SK-N-SH (cell line): ENCODE measurements around the gene TNPO1. TPM values are rescaled to one million over a fixed set of nuclear protein-coding genes. Genes with fewer than 3 reads are reported as not detected.

Experiments used
- CTCF ChIA-PET: fragments of 300-600, 350-600 bp; formaldehyde crosslinking; extraction: SDS; loops from one replicate; lab custom pipeline; 2021; lab: Yijun Ruan, JAX
- POLR2A ChIA-PET: fragments of 350-600 bp; sonication (Branson Sonifier 250); formaldehyde crosslinking; extraction: SDS; loops from one replicate; lab custom pipeline; 2020; ENCODE audit warnings: antibody characterized with exemption, inconsistent platforms; lab: Yijun Ruan, JAX
- DNase-seq: peaks from one replicate; pipeline ENCODE4 v3.0.0; 2012
- H2AFZ ChIP-seq: fragments of 200-600 bp; sonication (generic); 2 replicates; pipeline ENCODE4 v1.8.1; 2016; ENCODE audit warnings: antibody characterized with exemption, mild to moderate bottlenecking, low read depth
- H3F3A ChIP-seq: fragments of 200-600 bp; sonication (generic); replicated peaks from 2 replicates; pipeline ENCODE3; 2016; ENCODE audit warnings: antibody characterized with exemption, mild to moderate bottlenecking; ENCODE audit not compliant: insufficient read depth
- H3K27ac ChIP-seq, 2 experiments: fragments of 200-500 bp in 1 of 2; fragments of 200-600 bp in 1 of 2; sonication (Bioruptor generic) in 1 of 2; sonication (generic), shearing (Covaris generic) in 1 of 2; 2 replicates each; pipeline versions ENCODE4 v1.5.1 to v1.6.1; 2014 to 2016; ENCODE audit warnings: low read depth in 2 of 2, inconsistent platforms in 1 of 2, low read length in 1 of 2, mild to moderate bottlenecking in 1 of 2, mixed read lengths in 1 of 2
- H3K27me3 ChIP-seq: fragments of 200-600 bp; sonication (generic), shearing (Covaris generic); 2 replicates; pipeline ENCODE4 v1.6.1; 2016; ENCODE audit warnings: mixed run types; ENCODE audit not compliant: insufficient read depth
- H3K36me3 ChIP-seq, 2 experiments: fragments of 200-500 bp in 1 of 2; fragments of 200-600 bp in 1 of 2; sonication (Bioruptor generic) in 1 of 2; sonication (generic) in 1 of 2; replicated peaks in 1 of 2; 2 replicates each; pipeline versions ENCODE3 to v1.5.1; 2014 to 2016; ENCODE audit warnings: low read length in 1 of 2, mild to moderate bottlenecking in 1 of 2; ENCODE audit not compliant: insufficient read depth in 2 of 2, control insufficient read depth in 1 of 2
- H3K4me1 ChIP-seq, 2 experiments: fragments of 200-500 bp in 1 of 2; fragments of 200-600 bp in 1 of 2; sonication (Bioruptor generic) in 1 of 2; sonication (generic), shearing (Covaris generic) in 1 of 2; 2 replicates each; pipeline versions ENCODE4 v1.5.1 to v1.6.1; 2014 to 2016; ENCODE audit warnings: low read depth in 1 of 2, low read length in 1 of 2, mixed run types in 1 of 2; ENCODE audit not compliant: insufficient read depth in 2 of 2, control insufficient read depth in 1 of 2
- H3K4me2 ChIP-seq: fragments of 200-600 bp; sonication (generic), shearing (Covaris generic); 2 replicates; pipeline ENCODE4 v1.6.1; 2017; ENCODE audit warnings: mixed run types
- H3K4me3 ChIP-seq, 2 experiments: fragments of 200-500 bp in 1 of 2; fragments of 200-600 bp in 1 of 2; sonication (Bioruptor generic) in 1 of 2; sonication (generic), shearing (Covaris generic) in 1 of 2; 2 replicates each; pipeline versions ENCODE4 v1.5.1 to v1.8.1; 2014 to 2016; ENCODE audit warnings: low read depth in 2 of 2, inconsistent platforms in 1 of 2, low read length in 1 of 2, mild to moderate bottlenecking in 1 of 2, mixed read lengths in 1 of 2, moderate library complexity in 1 of 2
- H3K79me2 ChIP-seq: fragments of 200-600 bp; sonication (generic); 2 replicates; pipeline ENCODE4 v1.8.1; 2017; ENCODE audit warnings: mild to moderate bottlenecking; ENCODE audit not compliant: insufficient read depth
- H3K9ac ChIP-seq: fragments of 200-600 bp; sonication (generic); 2 replicates; pipeline ENCODE4 v1.6.1; 2017; ENCODE audit warnings: mixed run types
- H3K9me2 ChIP-seq: fragments of 200-600 bp; sonication (generic); 2 replicates; pipeline ENCODE4 v1.6.1; 2017; ENCODE audit warnings: mixed run types
- H3K9me3 ChIP-seq: fragments of 200-600 bp; sonication (generic); 2 replicates; pipeline ENCODE4 v1.6.1; 2017; ENCODE audit warnings: mixed run types, mild to moderate bottlenecking, moderate library complexity
- H4K20me1 ChIP-seq: fragments of 200-600 bp; sonication (generic); 2 replicates; pipeline ENCODE4 v1.6.1; 2017; ENCODE audit warnings: mild to moderate bottlenecking, mixed run types; ENCODE audit not compliant: insufficient read depth
- CHD2 ChIP-seq: fragments of 150-350 bp; IDR thresholded peaks from 2 replicates; pipeline ENCODE4 v1.6.1; 2018; ENCODE audit warnings: low read length; ENCODE audit not compliant: partially characterized antibody
- ELF1 ChIP-seq: IDR thresholded peaks from 2 replicates; pipeline ENCODE4 v1.4.0; 2012
- EP300 ChIP-seq, 2 experiments: IDR thresholded peaks; 2 replicates each; pipeline versions ENCODE4 v1.4.0 to v1.6.1; 2012; ENCODE audit warnings: borderline replicate concordance in 1 of 2, low read depth in 1 of 2, low read length in 1 of 2
- EZH2phosphoT487 ChIP-seq: fragments of 200-600 bp; sonication (generic); IDR thresholded peaks from 2 replicates; pipeline ENCODE4 v1.6.1; 2017; ENCODE audit warnings: low read depth, mixed run types, mild to moderate bottlenecking, antibody characterized with exemption, moderate library complexity, borderline replicate concordance
- FOXM1 ChIP-seq: IDR thresholded peaks from 2 replicates; pipeline ENCODE4 v1.4.0; 2012; ENCODE audit warnings: low read depth, mild to moderate bottlenecking
- GABPA ChIP-seq: IDR thresholded peaks from 2 replicates; pipeline ENCODE4 v1.4.0; 2012; ENCODE audit warnings: low read depth, mild to moderate bottlenecking
- GATA2 ChIP-seq: sonication (generic); formaldehyde crosslinking; IDR thresholded peaks from 2 replicates; pipeline ENCODE4 v1.5.0; 2020; ENCODE audit warnings: mild to moderate bottlenecking, missing genetic modification reagents
- JUND ChIP-seq: IDR thresholded peaks from 2 replicates; pipeline ENCODE4 v1.4.0; 2012
- MEF2A ChIP-seq: IDR thresholded peaks from 2 replicates; pipeline ENCODE4 v1.4.0; 2012; ENCODE audit warnings: low read depth, borderline replicate concordance
- NFIC ChIP-seq: IDR thresholded peaks from 2 replicates; pipeline ENCODE4 v1.4.0; 2012; ENCODE audit warnings: borderline replicate concordance
- PBX3 ChIP-seq: IDR thresholded peaks from 2 replicates; pipeline ENCODE4; 2012
- RAD21 ChIP-seq: IDR thresholded peaks from 2 replicates; pipeline ENCODE4 v1.6.1; 2012; ENCODE audit warnings: mild to moderate bottlenecking, low read length
- RFX5 ChIP-seq: IDR thresholded peaks from 2 replicates; pipeline ENCODE4 v1.6.1; 2012; ENCODE audit warnings: mild to moderate bottlenecking, improper control_type of control experiment, low read length
- RXRA ChIP-seq: IDR thresholded peaks from 2 replicates; pipeline ENCODE4 v1.4.0; 2012; ENCODE audit warnings: low read depth, mild to moderate bottlenecking, borderline replicate concordance
- SIN3A ChIP-seq: IDR thresholded peaks from 2 replicates; pipeline ENCODE4 v1.6.1; 2012; ENCODE audit warnings: low read depth, mild to moderate bottlenecking, low read length, moderate library complexity, borderline replicate concordance
- SMC3 ChIP-seq: IDR thresholded peaks from 2 replicates; pipeline ENCODE4 v1.6.1; 2012; ENCODE audit warnings: low read depth, low read length, improper control_type of control experiment
- TAF1 ChIP-seq: IDR thresholded peaks from 2 replicates; pipeline ENCODE4 v1.6.1; 2012; ENCODE audit warnings: low read depth, mild to moderate bottlenecking, low read length, moderate library complexity, borderline replicate concordance
- TEAD4 ChIP-seq: IDR thresholded peaks from 2 replicates; pipeline ENCODE4 v1.4.0; 2012; ENCODE audit warnings: mild to moderate bottlenecking, borderline replicate concordance; ENCODE audit not compliant: insufficient read depth
- YY1 ChIP-seq: IDR thresholded peaks from 2 replicates; pipeline ENCODE4 v1.4.0; 2012; ENCODE audit warnings: low read depth, mild to moderate bottlenecking
- WGBS: methylation state at CpG from one replicate; pipeline ENCODE4 v1.1.6; 2017; ENCODE audit warnings: low lambda C conversion rate; 5-methylcytosine and 5-hydroxymethylcytosine counted together
- polyA plus RNA-seq, 3 experiments: library from polyadenylated mRNA; depleted of rRNA; stranded (reverse); fragments of >200 nt; gene quantifications; 2 replicates each; pipeline ENCODE4 v1.2.3, GENCODE V29; 2012
- TF ChIP-seq, protein P1 (sequence below): fragments of 150-350 bp; IDR thresholded peaks from 2 replicates; pipeline ENCODE4 v1.6.1; 2016; ENCODE audit warnings: mild to moderate bottlenecking, low read depth, low read length
- TF ChIP-seq, protein P2 (sequence below): IDR thresholded peaks from 2 replicates; pipeline ENCODE4 v1.4.0; 2012; ENCODE audit warnings: low read depth, borderline replicate concordance
- TF ChIP-seq, protein P3 (sequence below): IDR thresholded peaks from 2 replicates; pipeline ENCODE4 v1.4.0; 2012; ENCODE audit warnings: low read depth
- TF ChIP-seq, protein P4 (sequence below): IDR thresholded peaks from 2 replicates; pipeline ENCODE4 v1.4.0; 2012; ENCODE audit warnings: low read depth, borderline replicate concordance
- TF ChIP-seq, protein P5 (sequence below): IDR thresholded peaks from 2 replicates; pipeline ENCODE4 v1.6.1; 2012; ENCODE audit warnings: mild to moderate bottlenecking, low read depth, low read length, moderate library complexity

TNPO1 gene
- polyA plus RNA-seq, 1 of the 3 experiments (the other 2 are of a cell fraction): 19.9 TPM

DNA sequence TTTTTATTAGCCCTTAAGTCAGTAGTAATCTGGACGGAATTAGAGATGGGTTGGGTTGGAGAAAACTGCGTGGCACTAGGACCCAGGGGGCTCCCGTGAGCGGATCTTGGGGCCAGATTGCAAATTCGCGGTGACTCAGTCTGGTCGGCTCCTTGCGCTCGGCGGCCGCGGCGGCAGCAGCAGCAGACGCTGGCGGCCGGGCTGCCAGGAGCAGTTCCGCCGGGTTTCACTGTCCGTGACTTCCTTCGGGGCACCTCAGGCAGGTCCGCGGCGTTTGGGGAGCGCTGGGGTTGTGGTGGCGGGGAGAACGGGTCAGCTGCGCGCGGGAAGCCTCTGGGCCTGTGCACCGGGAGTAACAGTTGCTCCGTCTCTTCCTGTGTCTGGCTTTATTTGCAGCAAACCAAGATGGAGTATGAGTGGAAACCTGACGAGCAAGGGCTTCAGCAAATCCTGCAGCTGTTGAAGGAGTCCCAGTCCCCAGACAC is 31.6 kb downstream of the TNPO1 start:
- 0% methylated on average over 27 of the region's 32 CpGs for WGBS
- peak; percentile 84 for TF ChIP-seq CHD2
- TF ChIP-seq ELF1: peak; percentile 55; the same call in 1 of the 2 replicates
- TF ChIP-seq GATA2 (CRISPR knock-in tag): peak; percentile 53; the same call in 1 of the 2 replicates
- TF ChIP-seq FOXM1: peak; percentile 53; the same call in 1 of the 2 replicates
- TF ChIP-seq SMC3: no peak
- TF ChIP-seq NFIC: peak; percentile 53
- TF ChIP-seq RAD21: 0 out of 2 replicates have a peak, but pooled peaks have one; percentile 3
- peak; percentile 25 for TF ChIP-seq GABPA
- peak; percentile 94; the same call in 1 of the 2 replicates for TF ChIP-seq SIN3A
- TF ChIP-seq, protein P1, sequence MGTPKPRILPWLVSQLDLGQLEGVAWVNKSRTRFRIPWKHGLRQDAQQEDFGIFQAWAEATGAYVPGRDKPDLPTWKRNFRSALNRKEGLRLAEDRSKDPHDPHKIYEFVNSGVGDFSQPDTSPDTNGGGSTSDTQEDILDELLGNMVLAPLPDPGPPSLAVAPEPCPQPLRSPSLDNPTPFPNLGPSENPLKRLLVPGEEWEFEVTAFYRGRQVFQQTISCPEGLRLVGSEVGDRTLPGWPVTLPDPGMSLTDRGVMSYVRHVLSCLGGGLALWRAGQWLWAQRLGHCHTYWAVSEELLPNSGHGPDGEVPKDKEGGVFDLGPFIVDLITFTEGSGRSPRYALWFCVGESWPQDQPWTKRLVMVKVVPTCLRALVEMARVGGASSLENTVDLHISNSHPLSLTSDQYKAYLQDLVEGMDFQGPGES: no peak
- peak; percentile 78 for TF ChIP-seq YY1
- TF ChIP-seq RXRA: no peak; the same call in 1 of the 2 replicates
- no peak for TF ChIP-seq EZH2phosphoT487
- TF ChIP-seq TAF1: peak; percentile 99
- peak; percentile 70 for TF ChIP-seq PBX3
- TF ChIP-seq, protein P2, sequence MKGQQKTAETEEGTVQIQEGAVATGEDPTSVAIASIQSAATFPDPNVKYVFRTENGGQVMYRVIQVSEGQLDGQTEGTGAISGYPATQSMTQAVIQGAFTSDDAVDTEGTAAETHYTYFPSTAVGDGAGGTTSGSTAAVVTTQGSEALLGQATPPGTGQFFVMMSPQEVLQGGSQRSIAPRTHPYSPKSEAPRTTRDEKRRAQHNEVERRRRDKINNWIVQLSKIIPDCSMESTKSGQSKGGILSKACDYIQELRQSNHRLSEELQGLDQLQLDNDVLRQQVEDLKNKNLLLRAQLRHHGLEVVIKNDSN: no peak; the same call in 1 of the 2 replicates
- TF ChIP-seq JUND: peak; percentile 76
- TF ChIP-seq RFX5: no peak
- no peak for TF ChIP-seq MEF2A
- TF ChIP-seq TEAD4: 0 out of 2 replicates have a peak, but pooled peaks have one; percentile 53
- TF ChIP-seq, protein P3, sequence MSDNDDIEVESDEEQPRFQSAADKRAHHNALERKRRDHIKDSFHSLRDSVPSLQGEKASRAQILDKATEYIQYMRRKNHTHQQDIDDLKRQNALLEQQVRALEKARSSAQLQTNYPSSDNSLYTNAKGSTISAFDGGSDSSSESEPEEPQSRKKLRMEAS: peak; percentile 82; the same call in 1 of the 2 replicates
- TF ChIP-seq, protein P4, sequence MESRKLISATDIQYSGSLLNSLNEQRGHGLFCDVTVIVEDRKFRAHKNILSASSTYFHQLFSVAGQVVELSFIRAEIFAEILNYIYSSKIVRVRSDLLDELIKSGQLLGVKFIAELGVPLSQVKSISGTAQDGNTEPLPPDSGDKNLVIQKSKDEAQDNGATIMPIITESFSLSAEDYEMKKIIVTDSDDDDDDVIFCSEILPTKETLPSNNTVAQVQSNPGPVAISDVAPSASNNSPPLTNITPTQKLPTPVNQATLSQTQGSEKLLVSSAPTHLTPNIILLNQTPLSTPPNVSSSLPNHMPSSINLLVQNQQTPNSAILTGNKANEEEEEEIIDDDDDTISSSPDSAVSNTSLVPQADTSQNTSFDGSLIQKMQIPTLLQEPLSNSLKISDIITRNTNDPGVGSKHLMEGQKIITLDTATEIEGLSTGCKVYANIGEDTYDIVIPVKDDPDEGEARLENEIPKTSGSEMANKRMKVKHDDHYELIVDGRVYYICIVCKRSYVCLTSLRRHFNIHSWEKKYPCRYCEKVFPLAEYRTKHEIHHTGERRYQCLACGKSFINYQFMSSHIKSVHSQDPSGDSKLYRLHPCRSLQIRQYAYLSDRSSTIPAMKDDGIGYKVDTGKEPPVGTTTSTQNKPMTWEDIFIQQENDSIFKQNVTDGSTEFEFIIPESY: peak; percentile 61; the same call in 1 of the 2 replicates
- TF ChIP-seq, protein P5, sequence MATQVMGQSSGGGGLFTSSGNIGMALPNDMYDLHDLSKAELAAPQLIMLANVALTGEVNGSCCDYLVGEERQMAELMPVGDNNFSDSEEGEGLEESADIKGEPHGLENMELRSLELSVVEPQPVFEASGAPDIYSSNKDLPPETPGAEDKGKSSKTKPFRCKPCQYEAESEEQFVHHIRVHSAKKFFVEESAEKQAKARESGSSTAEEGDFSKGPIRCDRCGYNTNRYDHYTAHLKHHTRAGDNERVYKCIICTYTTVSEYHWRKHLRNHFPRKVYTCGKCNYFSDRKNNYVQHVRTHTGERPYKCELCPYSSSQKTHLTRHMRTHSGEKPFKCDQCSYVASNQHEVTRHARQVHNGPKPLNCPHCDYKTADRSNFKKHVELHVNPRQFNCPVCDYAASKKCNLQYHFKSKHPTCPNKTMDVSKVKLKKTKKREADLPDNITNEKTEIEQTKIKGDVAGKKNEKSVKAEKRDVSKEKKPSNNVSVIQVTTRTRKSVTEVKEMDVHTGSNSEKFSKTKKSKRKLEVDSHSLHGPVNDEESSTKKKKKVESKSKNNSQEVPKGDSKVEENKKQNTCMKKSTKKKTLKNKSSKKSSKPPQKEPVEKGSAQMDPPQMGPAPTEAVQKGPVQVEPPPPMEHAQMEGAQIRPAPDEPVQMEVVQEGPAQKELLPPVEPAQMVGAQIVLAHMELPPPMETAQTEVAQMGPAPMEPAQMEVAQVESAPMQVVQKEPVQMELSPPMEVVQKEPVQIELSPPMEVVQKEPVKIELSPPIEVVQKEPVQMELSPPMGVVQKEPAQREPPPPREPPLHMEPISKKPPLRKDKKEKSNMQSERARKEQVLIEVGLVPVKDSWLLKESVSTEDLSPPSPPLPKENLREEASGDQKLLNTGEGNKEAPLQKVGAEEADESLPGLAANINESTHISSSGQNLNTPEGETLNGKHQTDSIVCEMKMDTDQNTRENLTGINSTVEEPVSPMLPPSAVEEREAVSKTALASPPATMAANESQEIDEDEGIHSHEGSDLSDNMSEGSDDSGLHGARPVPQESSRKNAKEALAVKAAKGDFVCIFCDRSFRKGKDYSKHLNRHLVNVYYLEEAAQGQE: peak; percentile 71; the same call in 1 of the 2 replicates
- peak in 1 of 2 experiments; percentile 81; a peak in 1 of 4 replicates for TF ChIP-seq EP300 (IDR thresholded peaks at IDR 0.05; ENCODE audit: borderline replicate concordance in 1 of 2, low read depth in 1 of 2, low read length in 1 of 2)

More for the DNA sequence above, 31.6 kb downstream of the TNPO1 start:
- DNase-seq: peak; percentile 85
- Histone ChIP-seq H3K4me1 (peaks cover 25 to 34% of the 10 kb centered on the region in 2 experiments), H3K9me3 (no peaks in the 10 kb centered on the region), H4K20me1 (peaks cover 61% of the 10 kb centered on the region), H3K79me2 (peaks cover 95% of the 10 kb centered on the region), H3K9ac (peak overlapping the region; percentile 82), H3K9me2 (no peaks in the 10 kb centered on the region), H3K4me2 (peak overlapping the region; percentile 54), H2AFZ (no peak overlapping the region), H3F3A (peaks cover 5% of the 10 kb centered on the region), H3K4me3 (peak overlapping the region; percentile 80 to 87), H3K36me3 (peaks cover 26 to 35% of the 10 kb centered on the region in 2 experiments), H3K27ac (peak overlapping the region; percentile 87 to 97), H3K27me3 (no peaks in the 10 kb centered on the region)
- ChIA-PET CTCF (interaction anchor here (1.6 to 2.1 kb wide), 2 partner anchors 9 to 11 kb away, joined by 5 to 7 read pairs; no protein-coding TSS in a partner anchor), POLR2A (interaction anchor here (1.1 to 2.3 kb wide), 2 partner anchors 31 to 239 kb away, joined by 3 to 7 read pairs; partner anchors contain the start of gene TNPO1)
